NB4 (cell line): ENCODE data around the gene MXD4.

Experiments used
- DNase-seq: peaks from one replicate; pipeline ENCODE4 v3.0.0; 2010; ENCODE audit warnings: low read depth
- H3K4me3 ChIP-seq: one replicate; pipeline ENCODE4 v1.5.1; 2011; ENCODE audit warnings: mild to moderate bottlenecking, low read depth, low read length, moderate library complexity
- CTCF ChIP-seq: IDR thresholded peaks from one replicate; pipeline ENCODE4 v1.5.1; 2012; ENCODE audit warnings: low read depth, low read length
- MYC ChIP-seq: IDR thresholded peaks from 2 replicates; pipeline ENCODE4 v1.6.1; 2011; ENCODE audit warnings: low read depth, low read length
- POLR2A ChIP-seq: IDR thresholded peaks from 2 replicates; pipeline ENCODE4 v1.6.1; 2011; ENCODE audit warnings: mild to moderate bottlenecking; ENCODE audit not compliant: insufficient read length; ENCODE audit errors: extremely low read depth
- TF ChIP-seq, protein P1 (sequence below): IDR thresholded peaks from 2 replicates; pipeline ENCODE4 v1.6.1; 2011; ENCODE audit warnings: low read depth, low read length

MXD4 gene

DNA sequence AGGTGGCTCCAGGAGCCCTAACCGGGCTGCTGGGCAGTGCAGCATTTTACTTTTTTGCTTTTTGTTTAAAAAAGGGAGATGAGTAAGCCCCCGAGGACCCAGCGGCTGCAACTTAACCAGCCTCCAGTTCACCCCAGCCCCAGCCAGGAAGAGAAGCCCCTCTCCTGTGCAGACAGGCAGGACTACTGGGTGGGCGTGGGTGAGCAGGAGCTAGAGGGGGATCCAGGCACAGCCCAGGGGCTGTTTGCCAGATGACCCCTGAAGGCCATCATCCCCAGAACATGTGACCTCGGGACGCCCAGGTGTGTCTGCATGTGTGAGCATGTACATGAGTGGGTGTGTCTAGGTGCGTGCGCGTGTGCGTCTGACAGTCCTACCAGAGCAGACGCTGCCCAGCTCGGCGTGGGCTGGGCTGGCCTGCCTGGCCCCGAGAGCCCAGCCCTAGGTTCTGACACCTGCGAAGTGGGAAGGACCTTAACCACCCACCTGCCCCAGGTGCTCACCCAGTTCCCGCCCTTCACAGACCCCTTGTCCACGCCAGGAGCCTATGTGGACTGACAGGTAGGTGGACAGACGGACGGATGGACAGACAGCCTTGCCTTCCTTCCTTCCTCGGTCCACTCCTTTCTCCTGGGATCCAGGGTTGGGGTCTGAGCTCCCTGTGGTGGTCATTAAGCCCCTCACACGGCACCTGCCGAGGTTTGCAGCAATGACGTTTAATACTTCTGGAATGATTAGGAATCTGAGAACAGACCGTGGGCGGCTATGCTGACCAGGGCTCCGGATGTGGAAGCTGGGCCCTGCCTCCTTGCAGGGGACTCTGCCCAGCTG, 12.2 kb downstream of the MXD4 start:
- no peak for TF ChIP-seq MYC
- no peak for TF ChIP-seq POLR2A
- TF ChIP-seq, protein P1, sequence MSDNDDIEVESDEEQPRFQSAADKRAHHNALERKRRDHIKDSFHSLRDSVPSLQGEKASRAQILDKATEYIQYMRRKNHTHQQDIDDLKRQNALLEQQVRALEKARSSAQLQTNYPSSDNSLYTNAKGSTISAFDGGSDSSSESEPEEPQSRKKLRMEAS, result no peak
- no peak for TF ChIP-seq CTCF
- no peak overlapping the region for H3K4me3 ChIP-seq
- DNase-seq, result no peak

GRCh38 chr4:2248821-2249261, 13.1 kb downstream of the MXD4 start:
- no peak overlapping the region for H3K4me3 ChIP-seq
- TF ChIP-seq POLR2A (no peak), CTCF (no peak), MYC (no peak)
- TF ChIP-seq, protein P1, result no peak
- no peak for DNase-seq

DNA sequence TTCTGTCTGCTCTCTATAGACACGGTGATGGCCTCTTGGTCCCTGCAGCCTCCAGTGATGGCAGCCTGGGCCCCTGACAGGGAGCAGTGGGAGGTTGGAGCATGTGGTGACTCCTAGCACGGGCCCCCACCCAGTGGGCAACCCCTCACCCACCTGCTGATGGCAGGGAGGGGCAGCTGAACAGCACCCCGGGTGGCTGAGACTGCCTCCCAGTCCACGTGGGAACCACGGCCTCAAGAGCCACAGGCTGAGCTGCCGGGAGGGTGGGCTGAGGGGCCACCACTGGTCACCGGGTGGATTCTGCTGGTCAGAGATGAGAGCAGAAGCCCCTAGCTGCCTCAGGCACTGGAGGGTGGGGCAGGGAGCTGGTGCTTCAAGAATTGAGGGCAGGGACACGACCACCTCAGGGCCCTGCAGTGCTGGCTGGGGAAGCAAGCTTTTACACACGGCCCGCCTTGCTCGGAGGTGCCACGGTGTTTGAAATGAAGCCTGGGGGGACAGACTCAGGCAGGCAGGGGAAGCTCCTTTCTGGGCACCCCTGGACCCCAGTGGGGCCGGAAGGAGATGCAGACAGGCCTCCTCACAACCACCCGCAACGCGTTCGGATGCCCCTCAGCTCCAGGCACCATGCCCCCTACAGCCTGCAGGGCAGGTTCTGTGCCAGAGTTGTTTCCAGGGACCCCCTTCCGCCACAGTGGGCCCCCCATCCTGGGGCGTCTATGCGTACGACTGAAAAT, 13.7 kb downstream of the MXD4 start:
- H3K4me3 ChIP-seq, result no peak overlapping the region
- no peak for DNase-seq
- TF ChIP-seq, protein P1, result no peak
- TF ChIP-seq CTCF (no peak), POLR2A (no peak), MYC (no peak)

- no peak overlapping the region for H3K4me3 ChIP-seq
- TF ChIP-seq MYC (no peak), POLR2A (no peak), CTCF (no peak)
- TF ChIP-seq, protein P1, result no peak
- no peak for DNase-seq
These were observed 14.5 kb downstream of the MXD4 start for GRCh38 chr4:2247128-2248043.

GRCh38 chr4:2246384-2247127, 15.4 kb downstream of the MXD4 start:
- no peak overlapping the region for H3K4me3 ChIP-seq
- no peak for TF ChIP-seq MYC
- no peak for TF ChIP-seq CTCF
- TF ChIP-seq POLR2A, result no peak
- TF ChIP-seq, protein P1, result no peak
- DNase-seq, result no peak
